Rectal smooth muscle tissue (tissue), 1 donor: ENCODE results near the gene CDCP2.

Source experiments
- H3K27ac ChIP-seq: one replicate; pipeline ENCODE4 v1.7.0; 2013; ENCODE audit warnings: low read depth, low read length, inconsistent platforms
- H3K27me3 ChIP-seq: one replicate; pipeline ENCODE4 v1.7.0; 2013; ENCODE audit warnings: low read length; ENCODE audit not compliant: control insufficient read depth, insufficient read depth
- H3K36me3 ChIP-seq: one replicate; pipeline ENCODE4 v1.7.0; 2013; ENCODE audit warnings: low read length; ENCODE audit not compliant: control insufficient read depth, insufficient read depth
- H3K4me1 ChIP-seq: one replicate; pipeline ENCODE4 v1.7.0; 2013; ENCODE audit warnings: low read length; ENCODE audit not compliant: control insufficient read depth, insufficient read depth
- H3K4me3 ChIP-seq: one replicate; pipeline ENCODE4 v1.7.0; 2013; ENCODE audit warnings: low read length
- H3K9ac ChIP-seq: one replicate; pipeline ENCODE4 v1.7.0; 2013; ENCODE audit warnings: low read length

The CDCP2 gene

GRCh38 chr1:54115520-54115919, 37.3 kb downstream of the CDCP2 start:
- no peak overlapping the region for H3K27ac ChIP-seq
- no peaks in the 10 kb centered on the region for H3K4me1 ChIP-seq
- no peak overlapping the region for H3K9ac ChIP-seq
- no peaks in the 10 kb centered on the region for H3K36me3 ChIP-seq
- H3K4me3 ChIP-seq: no peak overlapping the region
- H3K27me3 ChIP-seq: no peaks in the 10 kb centered on the region

GRCh38 chr1:54114955-54115354, 37.8 kb downstream of the CDCP2 start:
- H3K27me3 ChIP-seq: no peaks in the 10 kb centered on the region
- H3K9ac ChIP-seq: no peak overlapping the region
- no peaks in the 10 kb centered on the region for H3K4me1 ChIP-seq
- no peak overlapping the region for H3K27ac ChIP-seq
- H3K4me3 ChIP-seq: no peak overlapping the region
- H3K36me3 ChIP-seq: no peaks in the 10 kb centered on the region

- Histone ChIP-seq H3K36me3 (no peaks in the 10 kb centered on the region), H3K4me1 (no peaks in the 10 kb centered on the region), H3K27me3 (no peaks in the 10 kb centered on the region), H3K4me3 (no peak overlapping the region), H3K9ac (no peak overlapping the region), H3K27ac (no peak overlapping the region)
These were observed 38.8 kb downstream of the CDCP2 start for GRCh38 chr1:54114001-54114400.

- Histone ChIP-seq H3K27ac (no peak overlapping the region), H3K4me3 (no peak overlapping the region), H3K27me3 (no peaks in the 10 kb centered on the region), H3K9ac (no peak overlapping the region), H3K4me1 (no peaks in the 10 kb centered on the region), H3K36me3 (no peaks in the 10 kb centered on the region)
These were observed 40.0 kb downstream of the CDCP2 start for GRCh38 chr1:54112705-54113368.

- Histone ChIP-seq H3K27ac (no peak overlapping the region), H3K27me3 (no peaks in the 10 kb centered on the region), H3K4me3 (no peak overlapping the region), H3K9ac (no peak overlapping the region), H3K36me3 (no peaks in the 10 kb centered on the region), H3K4me1 (no peaks in the 10 kb centered on the region)
These were observed 40.8 kb downstream of the CDCP2 start for GRCh38 chr1:54112027-54112426.

- Histone ChIP-seq H3K36me3 (no peaks in the 10 kb centered on the region), H3K27ac (no peak overlapping the region), H3K27me3 (no peaks in the 10 kb centered on the region), H3K4me1 (no peaks in the 10 kb centered on the region), H3K9ac (no peak overlapping the region), H3K4me3 (no peak overlapping the region)
These were observed 41.2 kb downstream of the CDCP2 start for GRCh38 chr1:54111624-54112023.

- H3K27ac ChIP-seq: no peak overlapping the region
- H3K27me3 ChIP-seq: no peaks in the 10 kb centered on the region
- H3K9ac ChIP-seq: no peak overlapping the region
- H3K36me3 ChIP-seq: no peaks in the 10 kb centered on the region
- H3K4me1 ChIP-seq: no peaks in the 10 kb centered on the region
- H3K4me3 ChIP-seq: no peak overlapping the region
These were observed 41.8 kb downstream of the CDCP2 start for GRCh38 chr1:54110996-54111395.

GRCh38 chr1:54109129-54110090, 43.4 kb downstream of the CDCP2 start:
- H3K36me3 ChIP-seq: no peaks in the 10 kb centered on the region
- H3K4me1 ChIP-seq: no peaks in the 10 kb centered on the region
- no peaks in the 10 kb centered on the region for H3K27me3 ChIP-seq
- H3K4me3 ChIP-seq: no peak overlapping the region
- H3K9ac ChIP-seq: no peak overlapping the region
- H3K27ac ChIP-seq: no peak overlapping the region

GRCh38 chr1:54108156-54108555, 44.6 kb downstream of the CDCP2 start:
- H3K4me3 ChIP-seq: no peak overlapping the region
- no peaks in the 10 kb centered on the region for H3K4me1 ChIP-seq
- no peaks in the 10 kb centered on the region for H3K36me3 ChIP-seq
- H3K27ac ChIP-seq: no peak overlapping the region
- no peaks in the 10 kb centered on the region for H3K27me3 ChIP-seq
- H3K9ac ChIP-seq: no peak overlapping the region

GRCh38 chr1:54107131-54107530, 45.7 kb downstream of the CDCP2 start:
- Histone ChIP-seq H3K27ac (no peak overlapping the region), H3K9ac (no peak overlapping the region), H3K4me1 (no peaks in the 10 kb centered on the region), H3K4me3 (no peak overlapping the region), H3K36me3 (no peaks in the 10 kb centered on the region), H3K27me3 (no peaks in the 10 kb centered on the region)

- H3K9ac ChIP-seq: no peak overlapping the region
- H3K27me3 ChIP-seq: no peaks in the 10 kb centered on the region
- H3K27ac ChIP-seq: no peak overlapping the region
- no peaks in the 10 kb centered on the region for H3K36me3 ChIP-seq
- no peaks in the 10 kb centered on the region for H3K4me1 ChIP-seq
- H3K4me3 ChIP-seq: no peak overlapping the region
These were observed 47.0 kb downstream of the CDCP2 start for GRCh38 chr1:54105736-54106269.

- H3K4me1 ChIP-seq: no peaks in the 10 kb centered on the region
- no peak overlapping the region for H3K27ac ChIP-seq
- no peak overlapping the region for H3K9ac ChIP-seq
- H3K27me3 ChIP-seq: no peaks in the 10 kb centered on the region
- H3K4me3 ChIP-seq: no peak overlapping the region
- no peaks in the 10 kb centered on the region for H3K36me3 ChIP-seq
These were observed 47.7 kb downstream of the CDCP2 start for GRCh38 chr1:54105080-54105479.
